K562 (cell line): ENCODE measurements around the gene CNOT4. TPM values are rescaled to one million over a fixed set of nuclear protein-coding genes. Genes with fewer than 3 reads are reported as not detected.

Experiments used
- ASH1L ChIP-seq: fragments of 450-650 bp; IDR thresholded peaks from 2 replicates; pipeline ENCODE4 v1.6.1; 2018; ENCODE audit warnings: borderline replicate concordance, mild to moderate bottlenecking, low read depth; ENCODE audit not compliant: partially characterized antibody
- CHD1 ChIP-seq: fragments of 200-600 bp; sonication (generic); IDR thresholded peaks from one replicate; pipeline ENCODE4 v1.6.1; 2012; ENCODE audit warnings: mild to moderate bottlenecking, moderate library complexity, low read length, inconsistent platforms
- DDX20 ChIP-seq: fragments of 450-650 bp; IDR thresholded peaks from 2 replicates; pipeline ENCODE4 v1.6.1; 2016; ENCODE audit warnings: missing genetic modification characterization, low read depth, mild to moderate bottlenecking, missing compliant biosample characterization, moderate library complexity
- E2F4 ChIP-seq: sonication (generic); formaldehyde crosslinking; IDR thresholded peaks from 2 replicates; pipeline ENCODE4 v1.8.0; 2022; ENCODE audit warnings: mild to moderate bottlenecking, low read depth, missing genetic modification reagents
- FOSL1 ChIP-seq: fragments of 200-800 bp; sonication (Bioruptor generic); conservative IDR thresholded peaks from 2 replicates; pipeline ENCODE4 v1.6.1; 2016; ENCODE audit warnings: missing genetic modification characterization, missing compliant biosample characterization
- HMG20B ChIP-seq: fragments of 250-450 bp; sonication (Bioruptor Pico); IDR thresholded peaks from 2 replicates; pipeline ENCODE4 v1.5.0; 2021; ENCODE audit warnings: mild to moderate bottlenecking
- IRF2 ChIP-seq: sonication (generic); formaldehyde crosslinking; IDR thresholded peaks from 2 replicates; pipeline ENCODE4 v1.8.1; 2022; ENCODE audit warnings: mild to moderate bottlenecking, missing genetic modification reagents
- MAFF ChIP-seq: IDR thresholded peaks from 2 replicates; pipeline ENCODE4 v1.6.1; 2012; ENCODE audit warnings: low read length, improper control_type of control experiment
- MYNN ChIP-seq, 2 experiments: sonication (generic); formaldehyde crosslinking in 1 of 2; IDR thresholded peaks; 2 replicates each; pipeline versions ENCODE4 v1.5.0 to v1.6.1; 2016 to 2020; ENCODE audit warnings: antibody characterized with exemption in 1 of 2, missing genetic modification reagents in 1 of 2
- NBN ChIP-seq: fragments of 450-650 bp; IDR thresholded peaks from 2 replicates; pipeline ENCODE4 v1.6.1; 2016; ENCODE audit warnings: low read depth, mild to moderate bottlenecking
- PHF20 ChIP-seq: fragments of 450-650 bp; IDR thresholded peaks from 2 replicates; pipeline ENCODE4 v1.6.1; 2018; ENCODE audit not compliant: partially characterized antibody
- PTRF ChIP-seq: fragments of 450-650 bp; IDR thresholded peaks from 2 replicates; pipeline ENCODE4 v1.6.1; 2016; ENCODE audit warnings: mild to moderate bottlenecking, missing genetic modification characterization, missing compliant biosample characterization
- RAD21 ChIP-seq, 2 experiments: fragments of 250-450 bp in 1 of 2; fragments of 450-650 bp in 1 of 2; sonication (Bioruptor Pico) in 1 of 2; formaldehyde crosslinking in 1 of 2; IDR thresholded peaks in 1 of 2; conservative IDR thresholded peaks in 1 of 2; 2 replicates each; pipeline versions ENCODE4 v1.4.0 to v1.8.0; 2020 to 2022; ENCODE audit warnings: mild to moderate bottlenecking in 2 of 2, moderate library complexity in 1 of 2
- RBFOX2 ChIP-seq: fragments of 200-400 bp; formaldehyde crosslinking; IDR thresholded peaks from 2 replicates; pipeline ENCODE4 v1.6.1; 2017; ENCODE audit warnings: low read depth, mild to moderate bottlenecking, low read length, moderate library complexity
- SETDB1 ChIP-seq: IDR thresholded peaks from one replicate; pipeline ENCODE4 v1.6.1; 2012; ENCODE audit warnings: low read length, control low read depth, inconsistent platforms
- SMAD1 ChIP-seq: fragments of 150-350 bp; IDR thresholded peaks from 2 replicates; pipeline ENCODE4 v1.6.1; 2014; ENCODE audit warnings: low read length, low read depth; ENCODE audit not compliant: partially characterized antibody
- SNIP1 ChIP-seq: fragments of 450-650 bp; IDR thresholded peaks from 2 replicates; pipeline ENCODE4 v1.7.1; 2017; ENCODE audit warnings: low read depth, mild to moderate bottlenecking
- SRSF7 ChIP-seq: fragments of 200-400 bp; formaldehyde crosslinking; optimal IDR thresholded peaks from 2 replicates; pipeline ENCODE3; 2017; ENCODE audit warnings: mild to moderate bottlenecking, low read depth, low read length
- STAG1 ChIP-seq: sonication (generic); formaldehyde crosslinking; IDR thresholded peaks from 2 replicates; pipeline ENCODE4 v1.5.0; 2020; ENCODE audit warnings: missing genetic modification reagents, borderline replicate concordance
- ZNF282 ChIP-seq: sonication (generic); formaldehyde crosslinking; IDR thresholded peaks from 2 replicates; pipeline ENCODE4 v1.8.1; 2023; ENCODE audit warnings: missing genetic modification reagents
- ZNF644 ChIP-seq: fragments of 200-800 bp; sonication (Bioruptor generic); IDR thresholded peaks from 2 replicates; pipeline ENCODE4 v1.6.1; 2016; ENCODE audit warnings: low read depth, missing genetic modification characterization, missing compliant biosample characterization
- ZNF77 ChIP-seq: fragments of 250-450 bp; sonication (Bioruptor Pico); IDR thresholded peaks from 2 replicates; pipeline ENCODE4 v1.5.0; 2020
- ZNF830 ChIP-seq: fragments of 250-450 bp; sonication (Bioruptor Pico); IDR thresholded peaks from 2 replicates; pipeline ENCODE4 v1.5.0; 2021; ENCODE audit warnings: mild to moderate bottlenecking
- ZSCAN29 ChIP-seq: fragments of 450-650 bp; IDR thresholded peaks from 2 replicates; pipeline ENCODE4 v1.6.1; 2017
- polyA plus RNA-seq, 8 experiments: library from polyadenylated mRNA; depleted of rRNA in 4 of 8; stranded (reverse) in 5 of 8; unstranded in 3 of 8; fragments of >200 nt; fragmentation: Nextera tagmentation in 2 of 8; fragmentation: Illumina TruSeq in 1 of 8; extraction: Ambion mirVana in 2 of 8; extraction: Trizol in 1 of 8; gene quantifications; 2 replicates each; pipeline versions ENCODE4 v1.2.1 to v1.2.3, GENCODE V29; 2011 to 2014; ENCODE audit warnings: inconsistent platforms in 1 of 8, missing spikeins in 1 of 8
- total RNA-seq, 7 experiments: library from RNA; depleted of rRNA in 6 of 7; stranded (reverse); fragments of >200 nt in 6 of 7; fragmentation: Illumina TruSeq in 2 of 7; extraction: Trizol in 2 of 7; gene quantifications; 2 replicates each; pipeline versions ENCODE4 v1.2.1 to v1.2.3, GENCODE V29; 2011 to 2021; ENCODE audit warnings: low replicate concordance in 1 of 7

Gene CNOT4
- total and polyA plus RNA-seq, 9 of the 15 experiments (the other 6 are each of a cell fraction or from before 2014, with no cell fraction given): 8.6 to 24.1 (median 15.4) TPM

- TF ChIP-seq ZNF77 (CRISPR knock-in tag): no peak
- peak; percentile 2; the same call in 1 of the 2 replicates for TF ChIP-seq MAFF
- peak; percentile 16; the same call in 1 of the 2 replicates for TF ChIP-seq FOSL1
- TF ChIP-seq RAD21 (CRISPR knock-in tag; conservative IDR thresholded peaks at IDR 0.05 in 1 of 2, IDR thresholded peaks at IDR 0.05 in 1 of 2): no peak; a peak in 1 of 4 replicates
- peak; percentile 85 for TF ChIP-seq PHF20
- no peak for TF ChIP-seq STAG1 (CRISPR knock-in tag)
- TF ChIP-seq ZNF282 (CRISPR knock-in tag): no peak
- TF ChIP-seq CHD1: peak; percentile 100
- peak; percentile 90 for TF ChIP-seq RBFOX2
- no peak for TF ChIP-seq MYNN (IDR thresholded peaks at IDR 0.05)
- TF ChIP-seq MYNN (CRISPR knock-in tag; IDR thresholded peaks at IDR 0.05): no peak
- TF ChIP-seq ZSCAN29: peak; percentile 85
- TF ChIP-seq NBN: peak; percentile 31
- no peak for TF ChIP-seq ZNF830 (CRISPR knock-in tag)
- no peak for TF ChIP-seq PTRF (tag)
- TF ChIP-seq SNIP1: no peak
- TF ChIP-seq ZNF644 (tag): no peak; the same call in 1 of the 2 replicates
- no peak for TF ChIP-seq HMG20B (CRISPR knock-in tag)
- no peak for TF ChIP-seq SRSF7
- TF ChIP-seq SETDB1: no peak
- peak; percentile 55 for TF ChIP-seq ASH1L
- TF ChIP-seq IRF2: no peak
- peak; percentile 68; the same call in 1 of the 2 replicates for TF ChIP-seq E2F4 (CRISPR knock-in tag)
- TF ChIP-seq SMAD1: no peak
- no peak for TF ChIP-seq DDX20
These were observed at the start of gene CNOT4 (continued) for GRCh38 chr7:135509839-135510591.
